Stimulated activated CD8-positive, alpha-beta memory T cell treated with anti-CD3 and anti-CD28 coated beads, Interleukin-7, amount 100 ng/mL, for 4 hours (primary cell): ENCODE measurements around the gene DDAH1.

ENCODE experiments used
- DNase-seq, 2 donors: peaks; one replicate each; pipeline ENCODE4 v3.0.0-alpha.2; 2020; ENCODE audit warnings: low read depth in 2 of 2

Gene DDAH1

GRCh38 chr1:85440612-85441011 lies 24.3 kb downstream of the DDAH1 start:
- no peak for DNase-seq

GRCh38 chr1:85438353-85438752 lies 26.6 kb downstream of the DDAH1 start:
- no peak for DNase-seq

DNA sequence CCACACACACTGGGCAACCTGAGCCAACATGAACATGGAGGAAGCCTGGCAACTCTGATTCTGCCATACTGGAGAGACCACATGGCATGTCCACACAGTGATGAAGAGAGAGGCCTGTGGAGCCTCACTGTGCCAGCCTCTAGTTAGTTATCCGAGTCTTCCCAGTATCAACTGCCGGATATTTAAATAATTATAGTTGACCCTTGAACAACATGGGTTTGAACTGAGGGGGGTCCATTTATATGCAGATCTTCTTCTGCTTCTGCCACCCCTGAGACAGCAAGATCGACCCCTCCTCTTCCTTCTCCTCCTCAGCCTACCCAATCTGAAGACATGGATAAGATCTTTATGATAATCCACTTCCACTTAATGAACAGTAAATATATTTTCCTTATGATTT lies 27.8 kb downstream of the DDAH1 start:
- no peak for DNase-seq

DNA sequence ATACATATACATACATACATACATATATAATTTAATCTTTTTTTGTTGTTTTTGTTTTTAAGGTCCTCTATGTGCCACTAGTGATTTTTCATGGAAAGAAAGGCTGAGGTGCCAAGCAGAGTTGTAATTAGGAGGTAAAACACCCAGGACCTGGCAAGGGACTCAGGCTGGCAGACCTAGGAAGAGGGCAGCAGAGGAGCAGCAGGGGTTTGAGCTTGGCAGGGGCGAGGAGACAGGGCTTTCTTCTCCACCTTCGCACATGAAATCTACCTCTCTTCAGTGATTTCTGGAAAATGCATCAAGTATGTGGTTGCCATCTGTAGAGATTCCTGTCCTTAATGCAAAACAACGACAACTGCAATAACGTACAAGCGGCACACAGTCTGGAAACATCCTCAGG lies 31.9 kb downstream of the DDAH1 start:
- no peak for DNase-seq

- DNase-seq = no peak
Measured at GRCh38 chr1:85428471-85429089, 36.4 kb downstream of the DDAH1 start.

DNA sequence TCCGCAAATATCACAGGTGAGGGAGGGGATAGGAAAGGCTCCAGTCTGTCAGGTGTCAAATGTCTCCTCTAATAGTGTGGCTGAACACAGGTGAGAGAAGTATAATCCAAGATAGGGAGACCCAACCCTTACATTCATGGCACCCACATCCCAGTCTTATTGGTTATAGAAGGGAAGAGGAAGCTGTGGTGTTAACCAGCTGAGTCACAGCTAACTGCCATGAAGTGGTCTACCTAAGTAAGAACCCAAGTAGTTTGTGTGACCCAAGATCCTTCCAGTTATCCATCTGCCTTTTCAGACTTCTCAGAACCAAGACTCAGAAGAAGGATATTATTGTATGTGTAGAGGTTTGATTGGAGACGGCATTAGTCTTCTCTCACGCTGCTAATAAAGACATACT lies 37.1 kb downstream of the DDAH1 start:
- no peak for DNase-seq

- DNase-seq = no peak
Measured at GRCh38 chr1:85427331-85427730, 37.6 kb downstream of the DDAH1 start.

- no peak for DNase-seq
Measured at GRCh38 chr1:85421179-85421578, 43.8 kb downstream of the DDAH1 start.

DNA sequence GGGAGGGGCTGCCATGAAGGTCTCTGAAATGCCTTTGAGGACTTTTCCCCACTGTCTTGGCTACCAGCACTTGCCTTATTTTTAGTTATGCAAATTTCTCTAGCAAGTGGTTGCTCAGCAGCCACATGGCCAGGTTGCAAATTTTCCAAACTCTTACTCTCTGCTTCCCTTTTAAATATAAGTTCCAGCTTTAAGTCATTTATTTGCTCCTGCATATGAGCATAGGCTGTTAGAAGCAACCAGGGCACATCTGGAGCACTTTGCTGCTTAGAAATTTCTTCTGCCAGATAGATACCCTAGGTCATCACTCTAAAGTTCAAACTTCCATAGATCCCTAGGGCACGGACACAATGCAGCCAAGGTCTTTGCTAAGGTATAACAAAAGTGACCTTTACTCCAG lies 44.8 kb downstream of the DDAH1 start:
- no peak for DNase-seq

GRCh38 chr1:85417876-85418275 lies 47.1 kb downstream of the DDAH1 start:
- no peak for DNase-seq

- no peak for DNase-seq
Measured at GRCh38 chr1:85417017-85417416, 47.9 kb downstream of the DDAH1 start.

DNA sequence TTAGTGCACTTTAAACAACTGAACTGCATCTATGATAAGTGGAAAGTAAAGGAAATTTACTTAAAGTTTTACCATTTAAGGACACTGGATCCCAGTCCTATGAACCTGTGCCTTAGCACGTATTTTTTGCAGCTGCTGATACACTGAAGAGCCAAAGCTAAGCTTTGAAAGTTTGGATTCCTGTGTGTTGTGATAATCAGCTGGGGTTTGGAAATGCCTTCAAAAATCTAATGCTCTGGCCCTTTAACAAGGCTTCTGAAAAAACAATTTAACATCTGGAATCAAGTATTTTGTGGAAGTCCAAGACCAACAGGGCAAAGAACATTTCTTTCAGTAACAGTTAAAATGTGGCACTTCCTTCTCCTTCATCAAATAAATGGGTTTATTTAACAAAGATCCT lies 51.8 kb downstream of the DDAH1 start:
- DNase-seq = no peak

- no peak for DNase-seq
Measured at GRCh38 chr1:85411567-85412305, 53.2 kb downstream of the DDAH1 start.

GRCh38 chr1:85409516-85409915 lies 55.4 kb downstream of the DDAH1 start:
- no peak for DNase-seq

GRCh38 chr1:85407746-85408377 lies 57.1 kb downstream of the DDAH1 start:
- no peak for DNase-seq

DNA sequence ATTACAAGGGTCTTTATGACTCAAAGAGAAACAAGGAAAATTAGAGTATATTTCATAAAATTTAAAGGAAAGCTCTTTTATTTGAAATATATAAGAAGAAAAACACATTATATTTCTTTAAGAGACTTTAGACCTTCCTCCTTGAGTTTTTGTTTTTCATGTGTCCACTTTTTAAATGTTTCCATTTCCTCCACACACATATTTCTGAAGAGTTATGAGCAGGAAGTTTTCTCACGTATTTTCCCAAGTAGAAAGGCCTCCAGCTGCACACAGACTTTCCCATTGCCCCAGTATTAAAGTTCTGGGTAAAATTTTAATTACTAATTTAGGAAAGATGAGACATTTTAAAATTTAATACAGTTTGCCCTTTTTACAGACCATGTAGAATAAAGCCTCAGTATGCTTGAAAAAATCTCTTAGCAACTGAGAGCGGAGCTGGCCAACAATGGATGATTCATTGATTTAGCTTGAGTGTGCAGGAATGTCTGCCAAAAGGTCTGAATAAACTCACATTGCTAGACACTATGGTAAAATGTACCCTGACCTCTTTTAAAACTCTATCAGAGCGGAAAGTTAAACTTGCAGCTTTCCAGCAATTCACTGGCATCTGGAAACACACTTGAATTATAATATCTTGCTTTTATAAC lies 57.9 kb downstream of the DDAH1 start:
- DNase-seq = no peak

DNA sequence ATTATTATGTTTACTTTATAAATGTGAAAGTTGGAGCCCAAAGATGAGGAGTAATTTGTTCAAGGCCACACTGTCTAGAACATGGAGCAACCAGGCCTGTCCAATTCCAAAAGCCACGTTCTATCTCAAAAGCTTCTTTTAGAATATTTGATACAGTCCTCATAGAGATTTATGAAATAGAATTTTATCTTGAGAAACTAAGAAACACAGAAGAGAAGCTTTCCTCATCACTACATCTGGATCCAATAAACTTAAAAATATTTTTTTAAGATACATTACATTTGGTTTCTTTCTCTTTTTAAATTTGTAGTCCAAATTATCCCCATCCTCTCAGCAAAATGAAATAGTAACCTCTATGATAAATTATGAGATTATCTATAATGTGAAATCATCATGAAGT lies 58.9 kb downstream of the DDAH1 start:
- DNase-seq = no peak

DNA sequence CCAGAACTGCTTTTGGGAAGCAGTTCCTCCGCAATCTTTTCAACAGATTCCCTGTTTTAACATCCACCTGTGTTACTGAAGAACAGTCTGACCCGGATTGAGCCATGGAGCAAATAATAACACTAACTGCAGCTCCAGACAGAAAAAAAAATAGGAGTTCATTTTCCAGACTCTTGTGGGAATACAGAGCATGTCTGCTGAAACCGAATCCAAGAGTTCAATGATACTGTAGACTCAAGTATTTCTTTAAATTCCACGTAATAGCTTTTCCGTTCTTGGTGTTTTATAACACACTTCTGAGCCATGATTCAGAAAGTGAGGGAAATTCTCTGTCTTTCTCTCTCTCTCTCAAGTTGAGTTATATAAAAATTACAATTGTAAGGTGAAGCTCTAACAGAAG lies 60.6 kb downstream of the DDAH1 start:
- no peak for DNase-seq

GRCh38 chr1:85398391-85399064 lies 66.4 kb downstream of the DDAH1 start:
- DNase-seq = no peak

DNA sequence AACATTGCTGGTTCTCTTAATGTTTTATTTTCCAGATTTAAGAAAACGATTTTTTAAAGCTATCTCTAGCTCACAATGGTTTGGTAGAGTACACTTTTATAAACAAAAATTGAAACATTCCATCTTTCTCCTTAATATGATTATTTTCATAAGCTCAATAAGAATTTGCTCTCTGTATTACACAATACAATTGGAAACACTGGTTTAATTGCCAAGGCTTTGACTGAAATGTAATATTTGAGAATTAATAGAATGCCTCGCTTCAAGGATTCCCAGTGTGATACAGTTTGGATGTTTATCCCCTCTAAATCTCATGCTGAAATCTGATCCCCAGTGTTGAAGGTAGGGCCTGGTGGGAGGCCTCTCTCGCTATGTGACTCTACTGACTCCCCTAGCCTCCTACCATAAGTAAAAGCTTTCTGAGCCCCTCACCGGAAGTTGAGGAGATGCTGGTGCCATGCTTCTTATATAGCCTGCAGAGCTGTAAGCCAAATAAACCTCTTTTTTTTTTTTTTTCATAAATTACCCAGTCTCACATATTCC lies 67.4 kb downstream of the DDAH1 start:
- DNase-seq = no peak

DNA sequence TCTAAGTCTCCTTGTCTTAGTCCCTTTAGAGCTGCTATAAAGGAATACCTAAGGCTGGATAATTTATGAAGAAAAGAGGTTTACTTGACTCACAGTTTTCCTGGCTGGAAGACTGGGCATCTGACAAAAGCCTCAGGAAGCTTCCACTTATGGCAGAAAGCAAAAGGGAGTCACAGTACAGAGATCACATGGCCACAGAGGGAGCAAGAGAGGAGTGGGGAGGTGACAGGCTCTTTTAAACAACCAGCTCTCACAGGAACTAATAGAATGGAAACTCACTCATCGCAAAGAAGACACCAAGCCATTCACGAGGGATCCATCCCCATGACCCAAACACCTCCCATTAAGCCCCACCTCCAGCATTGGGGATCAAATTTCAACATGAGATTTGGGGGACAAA lies 68.8 kb downstream of the DDAH1 start:
- no peak for DNase-seq

GRCh38 chr1:85394130-85394529 lies 70.8 kb downstream of the DDAH1 start:
- DNase-seq = no peak
